GM18511 (cell line): Measurements from ENCODE around the gene NME2.

Experiments
- ATAC-seq: cut with Tn5 transposase; IDR thresholded peaks from one replicate; pipeline ENCODE4 v1.9.1; 2021; ENCODE audit warnings: mild to moderate bottlenecking, moderate library complexity; ENCODE audit not compliant: unreplicated experiment

The NME2 gene

GRCh38 chr17:51200295-51200694 lies 34.1 kb downstream of the NME2 start:
- no peak for ATAC-seq

- no peak for ATAC-seq
Measured at GRCh38 chr17:51200846-51201245, 34.6 kb downstream of the NME2 start.

- ATAC-seq, result no peak
Measured at GRCh38 chr17:51203838-51204237, 37.6 kb downstream of the NME2 start.

- no peak for ATAC-seq
Measured at GRCh38 chr17:51214920-51215319, 48.7 kb downstream of the NME2 start.

GRCh38 chr17:51217946-51218345 lies 51.7 kb downstream of the NME2 start:
- ATAC-seq, result no peak

- no peak for ATAC-seq
Measured at GRCh38 chr17:51221322-51221721, 55.1 kb downstream of the NME2 start.
